ENCODE results near the gene ZFAND2A. TPM values are rescaled to one million over a fixed set of nuclear protein-coding genes. Genes with fewer than 3 reads are reported as not detected.

The ZFAND2A gene
- total and polyA plus RNA-seq, 5 donors from 2014 or later = 37.2 to 95.9 (median 58.6) TPM

GRCh38 chr7:1134951-1135350 is 25.0 kb downstream of the ZFAND2A start:
- Histone ChIP-seq H3K4me3 (ENCODE audit: low read depth, low read length) (no peak overlapping the region), H3K27me3 (ENCODE audit: control insufficient read depth, insufficient read depth, low read length) (no peaks in the 10 kb centered on the region), H3K36me3 (ENCODE audit: control insufficient read depth, insufficient read depth, low read length) (no peaks in the 10 kb centered on the region), H3K9me3 (ENCODE audit: control insufficient read depth in 2 of 2, low read length in 2 of 2) (no peaks in the 10 kb centered on the region), H3K4me1 (ENCODE audit: control insufficient read depth, insufficient read depth, low read length, poor library complexity, severe bottlenecking) (peaks cover 16% of the 10 kb centered on the region), H3K27ac (ENCODE audit: insufficient read depth, low read length, poor library complexity, severe bottlenecking) (no peak overlapping the region)
- Mint-ChIP-seq H3K36me3 (peaks cover under 1% of the 10 kb centered on the region), H3K4me3 (no peak overlapping the region), H3K27ac (no peak overlapping the region), H3K9me3 (peaks cover 0 to 5% (median 0%) of the 10 kb centered on the region in 7 donors), H3K27me3 (no peaks in the 10 kb centered on the region), H3K4me1 (peaks cover 11 to 21% (median 18%) of the 10 kb centered on the region in 4 donors)
- ATAC-seq (ENCODE audit: low read depth in 2 of 2) (no peak), DNase-seq (no peak)

- H3K4me1 ChIP-seq (ENCODE audit: control insufficient read depth, insufficient read depth, low read length, poor library complexity, severe bottlenecking) = peaks cover 1% of the 10 kb centered on the region
- no peaks in the 10 kb centered on the region for H3K9me3 ChIP-seq (ENCODE audit: control insufficient read depth in 2 of 2, low read length in 2 of 2)
- no peak for ATAC-seq (ENCODE audit: low read depth in 2 of 2)
- no peak overlapping the region for H3K4me3 Mint-ChIP-seq
- H3K27me3 Mint-ChIP-seq = no peaks in the 10 kb centered on the region
- DNase-seq = no peak
- peaks cover 7% of the 10 kb centered on the region for H3K36me3 Mint-ChIP-seq
- peaks cover 4 to 12% (median 5%) of the 10 kb centered on the region in 4 donors for H3K4me1 Mint-ChIP-seq
- no peak overlapping the region for H3K27ac ChIP-seq (ENCODE audit: insufficient read depth, low read length, poor library complexity, severe bottlenecking)
- H3K36me3 ChIP-seq (ENCODE audit: control insufficient read depth, insufficient read depth, low read length) = no peaks in the 10 kb centered on the region
- no peak overlapping the region for H3K27ac Mint-ChIP-seq
- no peak overlapping the region for H3K4me3 ChIP-seq (ENCODE audit: low read depth, low read length)
- peaks cover 0 to 5% (median 0%) of the 10 kb centered on the region in 7 donors for H3K9me3 Mint-ChIP-seq
- no peaks in the 10 kb centered on the region for H3K27me3 ChIP-seq (ENCODE audit: control insufficient read depth, insufficient read depth, low read length)
Measured at GRCh38 chr7:1131471-1132265, 28.3 kb downstream of the ZFAND2A start.

GRCh38 chr7:1130021-1130990 is 29.7 kb downstream of the ZFAND2A start:
- no peaks in the 10 kb centered on the region for H3K27me3 Mint-ChIP-seq
- no peak overlapping the region for H3K4me3 Mint-ChIP-seq
- Histone ChIP-seq H3K4me3 (ENCODE audit: low read depth, low read length) (no peak overlapping the region), H3K27ac (ENCODE audit: insufficient read depth, low read length, poor library complexity, severe bottlenecking) (no peak overlapping the region), H3K36me3 (ENCODE audit: control insufficient read depth, insufficient read depth, low read length) (no peaks in the 10 kb centered on the region), H3K9me3 (ENCODE audit: control insufficient read depth in 2 of 2, low read length in 2 of 2) (no peaks in the 10 kb centered on the region), H3K4me1 (ENCODE audit: control insufficient read depth, insufficient read depth, low read length, poor library complexity, severe bottlenecking) (no peaks in the 10 kb centered on the region), H3K27me3 (ENCODE audit: control insufficient read depth, insufficient read depth, low read length) (no peaks in the 10 kb centered on the region)
- DNase-seq (no peak), ATAC-seq (ENCODE audit: low read depth in 2 of 2) (no peak)
- peaks cover 7% of the 10 kb centered on the region for H3K36me3 Mint-ChIP-seq
- peaks cover 0 to 5% (median 0%) of the 10 kb centered on the region in 7 donors for H3K9me3 Mint-ChIP-seq
- H3K4me1 Mint-ChIP-seq = peaks cover under 1 to 10% (median 3%) of the 10 kb centered on the region in 4 donors
- no peak overlapping the region for H3K27ac Mint-ChIP-seq

GRCh38 chr7:1129431-1129830 is 30.6 kb downstream of the ZFAND2A start:
- Histone ChIP-seq H3K4me3 (ENCODE audit: low read depth, low read length) (no peak overlapping the region), H3K36me3 (ENCODE audit: control insufficient read depth, insufficient read depth, low read length) (no peaks in the 10 kb centered on the region), H3K27ac (ENCODE audit: insufficient read depth, low read length, poor library complexity, severe bottlenecking) (no peak overlapping the region), H3K27me3 (ENCODE audit: control insufficient read depth, insufficient read depth, low read length) (no peaks in the 10 kb centered on the region), H3K4me1 (ENCODE audit: control insufficient read depth, insufficient read depth, low read length, poor library complexity, severe bottlenecking) (no peaks in the 10 kb centered on the region), H3K9me3 (ENCODE audit: control insufficient read depth in 2 of 2, low read length in 2 of 2) (no peaks in the 10 kb centered on the region)
- Mint-ChIP-seq H3K4me3 (no peak overlapping the region), H3K27me3 (no peaks in the 10 kb centered on the region), H3K36me3 (peaks cover 7% of the 10 kb centered on the region), H3K9me3 (peaks cover 0 to 5% (median 0%) of the 10 kb centered on the region in 7 donors), H3K4me1 (peaks cover 0 to 5% (median 0%) of the 10 kb centered on the region in 4 donors), H3K27ac (no peak overlapping the region)
- DNase-seq = no peak
- no peak for ATAC-seq (ENCODE audit: low read depth in 2 of 2)

GRCh38 chr7:1127001-1127400 is 33.0 kb downstream of the ZFAND2A start:
- DNase-seq (no peak), ATAC-seq (ENCODE audit: low read depth in 2 of 2) (no peak)
- Mint-ChIP-seq H3K9me3 (peaks cover 0 to 4% (median 0%) of the 10 kb centered on the region in 7 donors), H3K4me3 (no peak overlapping the region), H3K27ac (no peak overlapping the region), H3K27me3 (no peaks in the 10 kb centered on the region), H3K4me1 (peaks cover 0 to 5% (median 0%) of the 10 kb centered on the region in 4 donors), H3K36me3 (peaks cover 7% of the 10 kb centered on the region)
- Histone ChIP-seq H3K36me3 (ENCODE audit: control insufficient read depth, insufficient read depth, low read length) (no peaks in the 10 kb centered on the region), H3K4me1 (ENCODE audit: control insufficient read depth, insufficient read depth, low read length, poor library complexity, severe bottlenecking) (no peaks in the 10 kb centered on the region), H3K9me3 (ENCODE audit: control insufficient read depth in 2 of 2, low read length in 2 of 2) (no peaks in the 10 kb centered on the region), H3K4me3 (ENCODE audit: low read depth, low read length) (no peak overlapping the region), H3K27ac (ENCODE audit: insufficient read depth, low read length, poor library complexity, severe bottlenecking) (no peak overlapping the region), H3K27me3 (ENCODE audit: control insufficient read depth, insufficient read depth, low read length) (no peaks in the 10 kb centered on the region)

GRCh38 chr7:1125603-1125969 is 34.4 kb downstream of the ZFAND2A start:
- H3K27ac Mint-ChIP-seq = no peak overlapping the region
- ATAC-seq (ENCODE audit: low read depth in 2 of 2) = no peak
- no peak for DNase-seq

GRCh38 chr7:1124816-1125602 is 35.0 kb downstream of the ZFAND2A start:
- Histone ChIP-seq H3K4me3 (ENCODE audit: low read depth, low read length) (no peak overlapping the region), H3K36me3 (ENCODE audit: control insufficient read depth, insufficient read depth, low read length) (no peaks in the 10 kb centered on the region), H3K4me1 (ENCODE audit: control insufficient read depth, insufficient read depth, low read length, poor library complexity, severe bottlenecking) (no peaks in the 10 kb centered on the region), H3K27ac (ENCODE audit: insufficient read depth, low read length, poor library complexity, severe bottlenecking) (no peak overlapping the region), H3K9me3 (ENCODE audit: control insufficient read depth in 2 of 2, low read length in 2 of 2) (no peaks in the 10 kb centered on the region), H3K27me3 (ENCODE audit: control insufficient read depth, insufficient read depth, low read length) (no peaks in the 10 kb centered on the region)
- H3K4me1 Mint-ChIP-seq = no peaks in the 10 kb centered on the region
- H3K27me3 Mint-ChIP-seq = no peaks in the 10 kb centered on the region
- H3K9me3 Mint-ChIP-seq = no peaks in the 10 kb centered on the region
- no peak overlapping the region for H3K4me3 Mint-ChIP-seq
- ATAC-seq (ENCODE audit: low read depth in 2 of 2) (no peak), DNase-seq (no peak)
- H3K36me3 Mint-ChIP-seq = peaks cover 7% of the 10 kb centered on the region
- H3K27ac Mint-ChIP-seq = no peak overlapping the region

More at GRCh38 chr7:1125603-1125969, 34.4 kb downstream of the ZFAND2A start:
- no peaks in the 10 kb centered on the region for H3K36me3 ChIP-seq (ENCODE audit: control insufficient read depth, insufficient read depth, low read length)
- H3K9me3 ChIP-seq (ENCODE audit: control insufficient read depth in 2 of 2, low read length in 2 of 2) = no peaks in the 10 kb centered on the region
- H3K4me3 ChIP-seq (ENCODE audit: low read depth, low read length) = no peak overlapping the region
- no peaks in the 10 kb centered on the region for H3K9me3 Mint-ChIP-seq
- no peaks in the 10 kb centered on the region for H3K4me1 Mint-ChIP-seq
- peaks cover 7% of the 10 kb centered on the region for H3K36me3 Mint-ChIP-seq
- no peaks in the 10 kb centered on the region for H3K4me1 ChIP-seq (ENCODE audit: control insufficient read depth, insufficient read depth, low read length, poor library complexity, severe bottlenecking)
- H3K27me3 Mint-ChIP-seq = no peaks in the 10 kb centered on the region
- no peak overlapping the region for H3K27ac ChIP-seq (ENCODE audit: insufficient read depth, low read length, poor library complexity, severe bottlenecking)
- H3K4me3 Mint-ChIP-seq = no peak overlapping the region
- no peaks in the 10 kb centered on the region for H3K27me3 ChIP-seq (ENCODE audit: control insufficient read depth, insufficient read depth, low read length)
